HG02870 (cell line): ENCODE data around the gene EEA1.

ENCODE experiments used
- ATAC-seq: cut with Tn5 transposase; IDR thresholded peaks from one replicate; pipeline ENCODE4 v1.9.1; 2021; ENCODE audit warnings: mild to moderate bottlenecking, moderate library complexity; ENCODE audit not compliant: unreplicated experiment

EEA1 gene

GRCh38 chr12:92939116-92939515 is 10.0 kb upstream of the EEA1 start:
- no peak for ATAC-seq

GRCh38 chr12:92938638-92939037 is 9.5 kb upstream of the EEA1 start:
- no peak for ATAC-seq

GRCh38 chr12:92938018-92938417 is 8.9 kb upstream of the EEA1 start:
- ATAC-seq, result peak; percentile 85

GRCh38 chr12:92933606-92934005 is 4.5 kb upstream of the EEA1 start:
- ATAC-seq, result no peak

GRCh38 chr12:92930421-92930820 is 1.3 kb upstream of the EEA1 start:
- no peak for ATAC-seq

- ATAC-seq, result no peak
Measured at GRCh38 chr12:92929983-92930382, 888 bp upstream of the EEA1 start.

GRCh38 chr12:92928421-92928961 is 604 bp downstream of the EEA1 start:
- peak; percentile 4 for ATAC-seq

GRCh38 chr12:92927436-92928281 is 1.4 kb downstream of the EEA1 start:
- no peak for ATAC-seq

- ATAC-seq, result no peak
Measured at GRCh38 chr12:92927055-92927435, 2.0 kb downstream of the EEA1 start.

GRCh38 chr12:92926549-92926948 is 2.5 kb downstream of the EEA1 start:
- ATAC-seq, result no peak

GRCh38 chr12:92921877-92922276 is 7.2 kb downstream of the EEA1 start:
- peak; percentile 99 for ATAC-seq

- ATAC-seq, result no peak
Measured at GRCh38 chr12:92915365-92915764, 13.7 kb downstream of the EEA1 start.

- no peak for ATAC-seq
Measured at GRCh38 chr12:92914170-92914569, 14.9 kb downstream of the EEA1 start.

- no peak for ATAC-seq
Measured at GRCh38 chr12:92912672-92913071, 16.4 kb downstream of the EEA1 start.

- no peak for ATAC-seq
Measured at GRCh38 chr12:92912052-92912451, 17.0 kb downstream of the EEA1 start.

GRCh38 chr12:92911339-92911738 is 17.8 kb downstream of the EEA1 start:
- ATAC-seq, result no peak

- ATAC-seq, result no peak
Measured at GRCh38 chr12:92908108-92908507, 21.0 kb downstream of the EEA1 start.

GRCh38 chr12:92905811-92906554 is 23.1 kb downstream of the EEA1 start:
- no peak for ATAC-seq

GRCh38 chr12:92905258-92905810 is 23.8 kb downstream of the EEA1 start:
- ATAC-seq, result no peak

- no peak for ATAC-seq
Measured at GRCh38 chr12:92900941-92901340, 28.2 kb downstream of the EEA1 start.

GRCh38 chr12:92899386-92900001 is 29.6 kb downstream of the EEA1 start:
- ATAC-seq, result no peak
